ENCODE data around the gene FCHSD2.

The FCHSD2 gene

DNA sequence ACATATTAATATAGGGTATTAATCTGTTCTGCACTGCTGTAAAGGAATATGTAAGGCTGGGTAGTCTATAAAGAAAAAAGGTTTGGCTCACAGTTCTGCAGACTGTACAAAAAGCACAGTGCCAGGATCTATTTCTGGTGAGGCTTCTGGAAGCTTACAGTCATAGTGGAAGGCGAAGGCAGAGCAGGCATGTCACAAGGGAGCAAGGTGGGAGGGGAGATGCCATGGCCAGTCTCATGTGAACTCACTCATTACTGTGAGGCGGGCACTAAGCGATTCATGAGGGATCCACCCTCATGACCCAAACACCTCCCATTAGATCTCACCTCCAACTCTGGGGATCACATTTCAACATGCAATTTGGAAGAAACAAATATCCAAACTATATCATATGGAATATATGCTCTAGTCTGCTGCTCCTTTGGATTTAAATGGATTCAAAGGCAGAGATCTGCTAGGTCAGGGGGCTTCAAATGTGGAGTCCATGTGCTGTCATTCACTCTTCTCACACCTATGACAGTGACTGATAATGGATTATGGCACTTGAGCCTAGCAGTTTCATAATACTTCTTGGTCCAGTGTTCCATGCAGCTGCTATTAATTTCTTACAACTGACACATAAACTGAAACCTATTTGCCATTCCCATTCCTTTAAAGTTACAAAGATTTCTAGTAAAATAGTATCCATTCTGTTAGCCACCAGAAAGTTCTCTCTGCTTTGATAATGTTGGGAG is 182.0 kb downstream of the FCHSD2 start:
- no peak for DNase-seq

GRCh38 chr11:72958791-72959190 is 183.3 kb downstream of the FCHSD2 start:
- DNase-seq, result no peak

DNA sequence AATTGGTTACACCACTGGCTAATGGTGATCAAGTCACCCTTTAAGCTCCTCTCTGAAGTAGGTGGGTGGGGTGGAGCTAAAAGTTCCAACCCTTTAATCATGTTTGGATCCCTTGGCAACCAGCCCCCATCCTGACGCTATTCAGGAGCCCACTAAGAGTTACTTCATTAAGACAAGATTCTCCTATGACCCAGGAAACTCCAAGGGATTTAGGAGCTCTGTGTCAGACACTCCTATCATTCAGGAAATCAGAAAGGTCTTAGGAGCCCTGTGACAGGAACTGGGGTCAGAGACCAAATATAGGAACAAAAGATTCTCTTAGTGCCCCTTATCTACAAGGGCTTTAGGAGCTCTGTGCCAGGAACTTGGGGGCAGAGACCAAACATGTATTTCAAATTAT is 186.7 kb downstream of the FCHSD2 start:
- DNase-seq, result no peak

GRCh38 chr11:72954860-72955259 is 187.3 kb downstream of the FCHSD2 start:
- DNase-seq, result no peak

GRCh38 chr11:72953637-72954036 is 188.5 kb downstream of the FCHSD2 start:
- DNase-seq, result no peak

- DNase-seq, result no peak
Measured at GRCh38 chr11:72951888-72952287, 190.2 kb downstream of the FCHSD2 start.

DNA sequence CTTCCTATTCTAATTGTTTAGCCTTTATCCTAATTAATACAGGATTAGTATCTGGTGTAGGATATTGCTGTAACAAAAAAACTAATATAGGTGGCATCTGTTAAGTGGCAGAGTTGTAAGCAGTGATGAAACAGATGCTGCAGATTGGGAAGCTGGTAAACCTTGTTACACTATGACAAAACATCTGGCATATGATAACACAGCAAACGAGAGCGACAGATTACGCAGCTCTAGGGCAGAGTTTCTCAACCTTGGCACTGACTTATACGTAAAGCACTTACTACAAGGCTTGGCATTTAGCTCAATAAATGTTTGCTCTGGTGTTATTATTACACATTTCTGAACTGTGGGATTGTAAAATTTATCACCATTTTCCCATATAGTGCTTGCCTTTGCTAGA is 190.9 kb downstream of the FCHSD2 start:
- no peak for DNase-seq

GRCh38 chr11:72950685-72951084 is 191.4 kb downstream of the FCHSD2 start:
- DNase-seq, result no peak

GRCh38 chr11:72947229-72947628 is 194.9 kb downstream of the FCHSD2 start:
- DNase-seq, result no peak

DNA sequence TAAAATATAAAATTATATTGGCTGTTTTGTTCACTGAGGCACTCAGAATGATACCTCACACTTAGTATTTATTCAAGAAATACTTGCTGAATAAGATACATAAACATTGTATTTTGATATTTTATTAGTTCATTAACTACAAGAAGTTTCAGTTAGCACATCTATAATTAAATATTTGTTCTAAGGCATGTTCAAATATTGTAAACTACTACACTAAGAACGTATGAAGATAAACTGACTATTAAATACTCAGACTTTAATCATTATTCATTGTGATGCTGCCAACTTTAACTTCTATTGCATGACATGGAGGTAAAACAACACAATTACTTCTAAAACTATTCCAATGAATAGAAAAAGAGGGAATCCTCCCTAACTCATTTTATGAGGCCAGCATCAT is 198.5 kb downstream of the FCHSD2 start:
- DNase-seq, result no peak

DNA sequence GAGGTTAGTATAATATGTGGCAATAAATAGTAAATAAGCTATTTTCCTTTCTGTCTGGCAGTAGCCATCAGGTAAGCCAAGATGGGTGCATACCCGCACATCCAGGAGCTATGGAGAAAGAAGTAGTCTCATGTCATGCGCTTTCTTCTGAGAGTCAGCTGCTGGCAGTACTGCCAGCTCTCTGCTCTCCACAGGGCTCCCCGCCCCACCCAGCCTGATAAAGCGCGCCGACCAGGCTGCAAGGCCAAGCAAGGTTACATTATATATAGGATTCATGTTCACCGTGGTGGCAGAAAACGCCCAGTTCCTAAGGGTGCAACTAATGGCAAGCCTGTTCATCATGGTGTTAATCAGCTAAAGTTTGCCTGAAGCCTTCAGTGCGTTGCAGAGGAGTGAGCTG is 201.7 kb downstream of the FCHSD2 start:
- DNase-seq, result no peak

GRCh38 chr11:72939031-72939430 is 203.1 kb downstream of the FCHSD2 start:
- no peak for DNase-seq

- DNase-seq, result no peak
Measured at GRCh38 chr11:72937439-72937838, 204.7 kb downstream of the FCHSD2 start.

DNA sequence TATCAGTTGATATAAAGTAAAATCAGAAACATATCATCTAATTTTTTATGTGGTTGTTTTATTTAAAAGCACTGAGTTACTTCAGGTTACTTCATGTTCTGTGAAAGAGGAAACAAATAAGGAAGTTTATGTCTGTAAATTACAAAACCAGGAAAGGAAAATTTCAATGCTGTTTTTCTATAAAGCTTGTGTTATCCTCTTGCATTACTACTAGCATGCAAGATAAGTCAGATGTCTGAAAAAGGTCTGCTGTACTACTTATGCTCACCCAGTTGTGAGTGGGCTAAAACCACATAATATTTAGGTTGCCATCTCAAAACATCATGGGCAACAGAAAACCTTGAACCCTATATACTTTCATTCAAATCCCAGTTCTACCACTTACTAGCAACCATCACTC is 206.4 kb downstream of the FCHSD2 start:
- peak; percentile 59 for DNase-seq

- DNase-seq, result no peak
Measured at GRCh38 chr11:72932132-72932570, 210.0 kb downstream of the FCHSD2 start.

DNA sequence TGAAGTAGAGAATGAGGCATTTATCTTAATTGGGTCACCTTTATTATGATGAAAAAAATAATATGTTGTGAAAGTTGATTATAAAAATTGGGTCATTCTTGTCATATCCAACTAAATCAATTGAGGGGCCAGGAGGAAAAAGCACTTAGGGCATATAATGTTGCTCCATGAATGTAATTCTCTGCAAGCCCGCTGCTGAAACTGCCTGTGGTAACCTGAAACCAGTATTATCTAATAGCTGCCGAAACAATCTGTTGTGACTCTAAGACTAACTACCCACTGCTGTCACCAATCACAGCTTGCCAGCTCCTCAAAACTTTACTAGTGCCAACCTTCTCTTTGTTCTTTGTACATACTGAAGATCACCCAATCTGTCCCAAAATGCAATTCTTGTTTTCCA is 212.1 kb downstream of the FCHSD2 start:
- peak; percentile 50 for DNase-seq

DNA sequence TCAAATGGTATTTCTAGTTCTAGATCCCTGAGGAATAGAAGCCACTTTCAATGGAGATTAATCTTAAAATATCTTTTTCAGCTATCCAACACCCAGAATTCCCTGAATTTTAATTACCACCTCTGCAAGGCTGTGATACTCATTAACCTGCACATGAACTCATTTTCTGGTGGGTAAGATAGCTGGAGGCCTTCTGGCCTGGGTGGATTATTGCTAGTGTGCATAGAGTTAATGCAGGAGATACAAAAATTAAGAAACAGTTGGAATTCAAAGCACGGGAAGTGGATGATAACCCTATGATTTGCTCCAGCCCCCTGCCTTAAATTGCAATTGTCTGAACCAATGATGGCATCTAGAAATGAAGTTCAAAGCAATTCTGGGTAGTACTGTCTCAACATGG is 212.9 kb downstream of the FCHSD2 start:
- no peak for DNase-seq

DNA sequence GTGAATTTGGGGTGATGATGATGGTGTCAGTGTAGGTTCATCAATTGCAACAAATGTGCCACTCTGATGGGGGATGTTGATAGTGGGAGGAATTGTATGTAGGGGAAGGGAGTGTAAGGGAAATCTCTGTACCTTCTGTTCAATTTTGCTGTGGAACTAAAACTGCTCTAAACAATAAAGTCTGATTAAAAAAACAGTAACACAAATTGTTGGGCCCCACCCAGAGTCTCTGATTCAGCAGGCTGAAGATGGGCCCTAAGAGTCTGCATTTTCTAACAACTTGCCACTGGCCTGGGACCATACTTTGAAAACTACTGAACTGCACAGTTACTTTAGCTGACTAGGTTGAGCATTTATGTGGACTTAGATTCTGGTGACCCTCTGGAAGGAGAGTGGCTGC is 214.7 kb downstream of the FCHSD2 start:
- no peak for DNase-seq

- no peak for DNase-seq
Measured at GRCh38 chr11:72926076-72926475, 216.0 kb downstream of the FCHSD2 start.

GRCh38 chr11:72925656-72926055 is 216.5 kb downstream of the FCHSD2 start:
- no peak for DNase-seq

DNA sequence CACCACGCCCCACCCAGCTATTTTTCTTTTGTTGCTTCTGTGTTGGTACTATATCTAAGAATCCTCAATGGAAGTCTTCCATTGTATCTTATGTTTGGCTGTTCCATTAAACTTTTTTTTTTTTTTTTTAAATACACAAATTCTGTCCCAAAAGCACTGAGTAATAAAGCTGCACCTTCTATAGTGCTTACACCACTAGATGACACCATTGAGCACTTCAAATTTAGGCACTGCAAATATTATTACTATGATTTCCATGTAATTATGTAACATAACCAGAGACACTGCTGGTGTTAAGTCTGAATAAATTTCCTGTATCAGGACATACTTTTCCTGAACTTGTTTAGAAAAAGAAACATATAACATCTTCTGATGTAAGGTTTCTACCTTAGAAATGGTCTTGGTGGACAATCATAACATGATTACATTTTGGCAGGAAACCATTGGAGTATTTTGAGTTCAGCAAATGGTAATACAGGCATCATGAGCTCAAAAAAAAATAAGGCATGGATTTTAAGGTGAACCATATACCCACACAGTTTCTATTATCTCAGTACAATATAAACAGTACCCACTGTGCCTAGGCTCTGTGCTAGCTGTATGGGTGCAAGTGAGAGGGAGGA is 217.4 kb downstream of the FCHSD2 start:
- peak; percentile 88 for DNase-seq

- no peak for DNase-seq
Measured at GRCh38 chr11:72921028-72921716, 220.9 kb downstream of the FCHSD2 start.

GRCh38 chr11:72920001-72920400 is 222.1 kb downstream of the FCHSD2 start:
- DNase-seq, result no peak

DNA sequence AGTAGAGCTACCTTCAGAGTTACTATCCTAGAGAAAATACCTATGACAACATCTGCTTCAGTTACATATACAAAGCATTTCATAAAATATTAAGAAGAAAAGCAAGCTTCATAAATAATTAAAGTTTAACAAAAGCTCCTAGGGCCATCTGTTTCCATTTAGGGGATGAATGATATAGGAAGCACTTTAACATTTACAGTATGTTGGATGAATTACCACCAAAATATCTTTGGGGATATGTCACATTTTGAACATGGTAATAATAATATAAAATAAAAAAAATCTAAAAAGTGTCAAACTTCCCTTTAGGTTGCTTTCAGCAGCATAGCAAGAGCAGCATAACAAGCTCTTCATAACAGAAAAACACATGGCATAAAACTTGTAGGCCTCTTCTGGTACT is 223.3 kb downstream of the FCHSD2 start:
- no peak for DNase-seq

Measured in OCI-M1 (cell line).